GM18870 (cell line): Measurements from ENCODE around the gene FAT1.
"Not testable (repeated sequence)": the region's sequence is repeated elsewhere in the genome, so short reads cannot be mapped to it uniquely, and the experiment has no call there.

Experiments
- ATAC-seq: cut with Tn5 transposase; IDR thresholded peaks from one replicate; pipeline ENCODE4 v1.9.1; 2021; ENCODE audit warnings: moderate library complexity; ENCODE audit not compliant: unreplicated experiment

Gene FAT1, protein sequence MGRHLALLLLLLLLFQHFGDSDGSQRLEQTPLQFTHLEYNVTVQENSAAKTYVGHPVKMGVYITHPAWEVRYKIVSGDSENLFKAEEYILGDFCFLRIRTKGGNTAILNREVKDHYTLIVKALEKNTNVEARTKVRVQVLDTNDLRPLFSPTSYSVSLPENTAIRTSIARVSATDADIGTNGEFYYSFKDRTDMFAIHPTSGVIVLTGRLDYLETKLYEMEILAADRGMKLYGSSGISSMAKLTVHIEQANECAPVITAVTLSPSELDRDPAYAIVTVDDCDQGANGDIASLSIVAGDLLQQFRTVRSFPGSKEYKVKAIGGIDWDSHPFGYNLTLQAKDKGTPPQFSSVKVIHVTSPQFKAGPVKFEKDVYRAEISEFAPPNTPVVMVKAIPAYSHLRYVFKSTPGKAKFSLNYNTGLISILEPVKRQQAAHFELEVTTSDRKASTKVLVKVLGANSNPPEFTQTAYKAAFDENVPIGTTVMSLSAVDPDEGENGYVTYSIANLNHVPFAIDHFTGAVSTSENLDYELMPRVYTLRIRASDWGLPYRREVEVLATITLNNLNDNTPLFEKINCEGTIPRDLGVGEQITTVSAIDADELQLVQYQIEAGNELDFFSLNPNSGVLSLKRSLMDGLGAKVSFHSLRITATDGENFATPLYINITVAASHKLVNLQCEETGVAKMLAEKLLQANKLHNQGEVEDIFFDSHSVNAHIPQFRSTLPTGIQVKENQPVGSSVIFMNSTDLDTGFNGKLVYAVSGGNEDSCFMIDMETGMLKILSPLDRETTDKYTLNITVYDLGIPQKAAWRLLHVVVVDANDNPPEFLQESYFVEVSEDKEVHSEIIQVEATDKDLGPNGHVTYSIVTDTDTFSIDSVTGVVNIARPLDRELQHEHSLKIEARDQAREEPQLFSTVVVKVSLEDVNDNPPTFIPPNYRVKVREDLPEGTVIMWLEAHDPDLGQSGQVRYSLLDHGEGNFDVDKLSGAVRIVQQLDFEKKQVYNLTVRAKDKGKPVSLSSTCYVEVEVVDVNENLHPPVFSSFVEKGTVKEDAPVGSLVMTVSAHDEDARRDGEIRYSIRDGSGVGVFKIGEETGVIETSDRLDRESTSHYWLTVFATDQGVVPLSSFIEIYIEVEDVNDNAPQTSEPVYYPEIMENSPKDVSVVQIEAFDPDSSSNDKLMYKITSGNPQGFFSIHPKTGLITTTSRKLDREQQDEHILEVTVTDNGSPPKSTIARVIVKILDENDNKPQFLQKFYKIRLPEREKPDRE (N-terminal part only)

DNA sequence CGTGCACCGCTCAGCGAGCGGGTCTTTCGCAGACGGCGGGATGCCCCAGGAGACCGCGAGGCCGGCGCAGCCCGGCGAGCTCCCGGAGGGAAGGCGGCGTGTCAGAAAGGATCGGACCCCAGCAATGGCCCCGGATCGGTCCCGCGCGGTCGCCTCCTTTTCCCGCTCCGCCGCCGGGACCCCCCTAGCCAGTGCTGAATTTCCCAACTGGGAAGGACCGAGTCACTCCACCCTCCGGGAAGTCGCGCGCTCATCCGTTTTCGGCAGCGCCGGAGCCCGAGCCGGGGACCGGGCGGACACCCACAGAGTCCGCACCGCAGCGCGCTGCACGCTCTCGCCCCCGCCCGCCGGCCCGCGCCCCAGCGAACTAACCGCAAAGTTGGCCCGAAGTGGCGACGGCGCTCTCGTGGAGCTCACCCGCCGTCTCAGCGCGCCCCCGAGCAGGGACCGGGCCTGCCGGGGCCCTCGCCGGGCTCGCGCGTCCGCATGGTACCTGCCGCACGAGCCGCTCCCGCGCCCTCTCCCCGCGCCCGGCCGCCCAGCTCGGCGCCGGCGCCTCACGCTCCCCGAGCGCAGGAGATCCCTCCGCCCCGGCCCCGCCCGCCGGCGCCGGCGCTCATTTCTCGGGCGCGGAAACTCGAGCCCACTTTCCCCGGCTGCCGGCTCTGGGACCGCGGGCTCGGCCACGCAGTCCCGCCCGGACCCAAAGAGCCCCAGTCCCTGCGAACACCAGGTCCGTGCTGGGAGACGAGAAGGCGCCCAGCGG, at the start of gene FAT1:
FAT1 (minus strand) TSS at position 565 of the 766 bp plus-strand sequence. CDS start 14,029 bp downstream, outside the sequence.
- ATAC-seq: no peak

DNA sequence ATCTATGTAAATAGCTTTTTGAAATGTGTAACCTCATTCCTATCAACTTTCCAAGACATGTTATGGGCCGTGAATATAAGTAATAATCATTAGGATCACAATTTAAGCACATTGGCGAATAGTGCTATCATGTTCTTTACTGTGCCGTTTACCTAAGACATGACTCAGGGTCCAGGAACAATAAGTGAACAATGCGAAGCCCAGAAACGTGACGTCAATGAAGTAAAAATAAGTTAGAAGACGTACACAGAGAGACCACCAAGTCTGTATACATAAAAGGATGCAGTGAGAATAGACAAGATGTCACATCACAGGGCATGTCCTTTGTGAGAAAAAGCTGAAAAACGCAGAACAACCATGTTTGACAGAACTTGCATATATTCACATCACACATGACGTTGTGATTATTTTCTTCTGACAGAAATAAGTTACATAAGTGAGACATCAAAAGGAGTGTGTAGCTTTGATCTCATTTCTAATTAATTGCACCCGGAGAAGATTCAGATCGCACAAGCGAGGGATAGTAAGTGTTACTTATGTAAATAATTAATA, 49.4 kb upstream of the FAT1 start:
- no peak for ATAC-seq

DNA sequence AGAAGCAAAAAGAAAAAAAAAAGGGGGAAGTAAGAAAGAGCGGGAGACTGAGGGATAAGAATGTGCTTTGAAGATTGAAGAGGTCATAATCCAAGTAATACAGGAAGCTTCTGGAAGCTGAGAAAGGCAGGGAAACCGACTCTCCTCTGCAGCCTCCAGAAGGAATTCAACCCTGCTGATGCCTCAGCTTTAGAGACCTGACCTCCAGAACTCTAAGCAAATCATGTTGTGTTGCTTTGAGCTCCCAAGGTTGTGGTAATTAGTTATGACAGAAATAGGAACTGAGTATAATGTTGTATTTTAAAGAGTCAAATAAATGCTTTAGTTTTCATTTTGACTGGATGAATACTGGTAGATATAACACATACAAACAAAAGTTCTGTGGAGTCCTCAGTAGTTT, 48.0 kb upstream of the FAT1 start:
- ATAC-seq: no peak

DNA sequence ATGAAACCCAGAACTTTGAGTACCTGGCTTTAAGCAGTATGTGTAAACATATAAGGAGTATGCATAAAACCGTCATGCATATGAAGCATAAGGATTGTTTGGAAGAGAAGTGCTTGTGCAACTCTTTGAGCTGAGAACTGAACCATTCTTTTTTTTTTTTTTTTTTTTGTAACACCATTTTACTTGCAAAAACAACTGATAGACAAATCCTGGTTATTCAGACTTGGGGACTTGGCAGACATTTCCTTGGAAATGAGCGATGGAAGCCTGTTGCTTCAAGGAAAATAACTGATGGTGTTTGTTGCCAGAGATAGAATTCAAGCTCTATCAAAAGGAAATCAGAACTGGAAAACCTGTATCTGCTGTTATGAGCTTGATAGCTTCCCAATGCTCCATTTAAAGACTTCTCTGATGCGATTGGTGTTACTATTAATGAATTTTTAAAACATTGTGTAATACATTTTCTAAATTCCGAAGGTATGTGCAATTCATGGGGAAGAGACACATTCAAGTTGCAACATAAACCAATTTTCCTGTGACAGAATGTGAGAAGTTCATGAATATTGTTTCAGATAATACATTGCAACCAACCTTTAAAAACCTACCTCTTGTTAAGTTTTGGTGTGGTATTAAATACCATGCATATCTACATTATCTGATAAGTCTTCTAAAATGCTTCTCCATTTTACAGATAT, 47.0 kb upstream of the FAT1 start:
- ATAC-seq: no peak

DNA sequence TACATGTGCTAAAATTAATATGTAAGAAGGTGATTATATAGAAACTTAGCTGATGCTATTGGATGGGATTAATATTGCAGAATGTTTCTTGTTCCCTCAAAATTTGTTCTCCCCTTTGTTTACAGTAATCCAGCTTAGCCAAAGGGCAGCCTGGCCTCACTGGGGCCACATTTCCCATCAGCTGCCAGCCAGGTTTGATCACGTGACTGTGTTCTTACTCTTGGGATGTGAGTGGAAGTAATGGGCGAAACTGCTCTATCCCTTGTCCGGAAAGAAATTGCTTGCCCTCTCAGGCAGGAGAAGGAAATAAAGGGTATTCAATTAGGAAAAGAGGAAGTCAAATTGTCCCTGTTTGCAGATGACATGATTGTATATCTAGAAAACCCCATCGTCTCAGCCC, 44.1 kb upstream of the FAT1 start:
- no peak for ATAC-seq

DNA sequence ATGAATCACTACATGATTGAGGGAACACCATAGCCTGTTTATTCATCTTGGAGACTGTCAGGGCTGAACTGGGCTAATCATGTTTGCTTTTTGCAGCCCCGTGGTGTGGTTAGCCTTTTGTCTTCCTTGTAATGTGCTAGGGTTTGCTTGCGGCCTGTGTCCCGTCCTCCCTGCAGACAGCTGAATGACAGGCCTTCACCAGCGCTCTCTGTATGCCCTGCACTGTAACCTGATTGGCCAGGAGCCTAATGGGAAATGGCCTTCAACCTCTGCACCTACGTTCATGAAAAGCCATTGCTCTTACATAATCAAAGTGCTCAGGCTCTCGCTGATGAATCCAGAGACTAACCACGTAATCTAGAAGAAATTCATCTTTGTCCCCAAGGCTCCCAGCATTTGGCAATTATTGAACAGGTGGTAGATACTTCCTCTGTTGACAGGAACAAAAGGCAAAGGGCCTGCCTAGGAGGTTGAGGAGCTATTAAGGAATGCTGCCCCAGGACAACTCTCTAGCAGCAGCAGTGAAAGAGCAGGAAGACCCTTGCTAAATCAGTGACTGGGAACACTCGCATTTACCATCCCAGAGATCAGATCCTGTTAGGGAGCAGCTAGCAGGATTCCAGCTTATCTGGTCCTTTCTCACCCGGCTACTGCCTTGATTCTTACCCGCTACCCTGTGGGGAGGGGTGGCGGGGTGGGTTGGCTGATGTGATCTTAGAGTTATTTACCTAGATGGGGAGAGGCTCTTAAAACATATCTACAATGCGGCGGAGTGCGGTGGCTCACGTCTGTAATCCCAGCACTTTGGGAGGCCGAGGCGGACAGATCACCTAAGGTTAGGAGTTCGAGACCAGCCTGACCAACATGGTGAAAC, 42.3 kb upstream of the FAT1 start:
- ATAC-seq: no peak

DNA sequence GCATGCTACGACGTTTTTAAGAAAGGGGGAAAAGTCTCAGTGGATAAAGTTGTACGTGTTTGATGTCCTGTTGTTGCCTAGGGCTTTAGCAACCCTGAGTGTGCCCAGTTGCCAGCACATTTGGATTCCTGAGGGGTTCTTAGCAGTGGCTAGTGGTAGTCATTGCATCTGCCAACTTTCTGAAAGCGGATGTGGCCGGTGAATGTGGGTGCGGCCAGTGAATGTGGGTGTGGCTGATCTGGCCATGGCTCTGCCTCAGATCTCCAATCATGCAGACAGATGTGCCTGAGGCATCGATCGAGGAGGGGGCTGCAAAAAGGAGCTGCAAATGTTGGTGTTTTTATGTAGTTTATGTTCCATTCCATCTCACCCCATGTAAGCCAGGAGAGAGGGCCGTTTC, 41.5 kb upstream of the FAT1 start:
- no peak for ATAC-seq

DNA sequence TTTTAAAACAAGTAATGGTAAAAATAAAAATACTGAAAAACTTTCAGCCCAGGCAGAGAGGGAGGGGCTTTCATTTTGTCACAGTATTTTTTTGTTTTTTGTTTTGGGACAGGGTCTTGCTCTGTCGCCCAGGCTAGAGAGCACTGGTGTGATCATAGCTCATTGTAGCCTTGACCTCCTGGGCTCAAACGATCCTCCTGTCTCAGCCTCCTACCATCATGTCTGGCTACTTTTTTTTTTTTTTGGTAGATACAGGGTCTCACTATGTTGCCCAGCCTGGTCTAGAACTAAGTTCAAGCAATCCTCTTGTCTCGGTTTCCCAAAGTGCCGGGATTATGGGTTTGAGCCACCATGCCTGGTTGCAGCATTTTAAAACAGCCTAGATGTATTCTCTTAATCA, 40.8 kb upstream of the FAT1 start:
- ATAC-seq: no peak

DNA sequence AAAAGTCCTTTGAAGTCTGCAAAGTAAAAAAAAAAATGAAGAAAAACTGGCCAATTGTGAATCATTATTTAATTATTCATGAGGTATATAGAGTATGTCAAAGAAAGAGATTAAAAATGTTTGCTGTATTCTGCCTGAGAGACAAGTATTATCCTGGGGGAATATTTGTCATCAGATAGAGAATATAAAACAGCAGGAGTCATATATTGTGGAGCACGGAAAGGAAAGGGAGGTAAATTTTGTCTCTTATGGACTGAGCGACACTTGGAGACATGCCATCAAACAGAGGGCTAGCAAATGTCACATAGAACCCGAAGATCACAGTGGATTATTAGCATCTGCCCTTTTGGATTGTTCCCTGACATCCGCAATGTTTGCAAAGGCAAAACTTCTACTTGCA, 39.2 kb upstream of the FAT1 start:
- ATAC-seq: no peak

DNA sequence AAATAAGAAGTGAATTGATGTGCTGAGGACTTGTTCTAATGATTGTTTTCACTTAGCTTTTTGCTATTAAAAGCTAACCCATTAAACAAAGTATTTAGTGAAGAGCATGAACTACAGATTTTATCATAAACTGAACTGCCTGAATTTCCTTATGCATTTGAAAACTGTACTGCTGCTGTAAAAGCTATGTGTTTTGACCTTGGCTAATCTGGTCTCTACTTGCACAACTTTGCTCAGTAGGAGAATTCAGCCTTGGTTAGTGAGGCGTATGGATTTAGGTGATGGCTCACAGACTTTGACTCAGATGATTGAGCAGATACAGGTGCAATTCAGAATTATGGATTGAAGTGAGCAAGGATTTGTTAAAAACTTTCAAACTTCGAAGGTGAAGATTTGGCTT, 38.7 kb upstream of the FAT1 start:
- no peak for ATAC-seq

DNA sequence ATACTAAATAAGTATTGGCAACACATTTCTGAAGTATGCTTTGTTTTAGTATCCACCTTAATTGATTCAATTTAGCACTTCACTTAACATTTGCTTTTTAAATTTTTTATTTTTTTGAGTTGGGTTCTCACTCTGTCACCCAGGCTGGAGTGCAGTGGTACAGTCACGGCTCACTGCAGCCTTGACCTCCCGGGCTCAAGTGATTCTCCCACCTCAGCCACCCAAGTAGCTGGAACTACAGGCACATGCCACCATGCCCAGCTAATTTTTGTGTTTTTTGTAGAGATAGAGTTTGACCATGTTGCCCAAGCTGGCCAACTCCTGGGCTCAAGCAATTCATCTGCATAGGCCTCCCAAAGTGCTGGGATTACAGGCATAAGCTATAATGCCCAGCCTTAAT, 38.3 kb upstream of the FAT1 start:
- not testable (repeated sequence) for ATAC-seq

DNA sequence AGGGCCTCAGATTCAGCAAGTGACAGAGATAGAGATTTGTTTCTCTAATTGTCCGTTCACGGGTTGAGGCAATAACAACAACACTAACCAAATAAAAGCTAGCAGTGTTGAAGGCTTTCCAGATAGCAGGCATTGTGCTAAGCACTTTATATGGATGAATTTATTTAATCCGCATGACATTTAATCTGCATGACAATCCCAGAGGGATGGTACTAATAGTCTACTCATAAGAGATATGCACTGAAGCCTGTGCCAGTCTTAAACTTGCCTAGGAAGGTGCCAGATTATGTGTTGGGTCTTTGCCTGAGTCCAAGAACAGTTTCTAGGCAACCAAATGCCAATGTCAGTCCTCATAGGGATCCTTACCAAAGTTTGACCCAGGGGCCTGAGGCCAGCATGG, 37.7 kb upstream of the FAT1 start:
- ATAC-seq: no peak

DNA sequence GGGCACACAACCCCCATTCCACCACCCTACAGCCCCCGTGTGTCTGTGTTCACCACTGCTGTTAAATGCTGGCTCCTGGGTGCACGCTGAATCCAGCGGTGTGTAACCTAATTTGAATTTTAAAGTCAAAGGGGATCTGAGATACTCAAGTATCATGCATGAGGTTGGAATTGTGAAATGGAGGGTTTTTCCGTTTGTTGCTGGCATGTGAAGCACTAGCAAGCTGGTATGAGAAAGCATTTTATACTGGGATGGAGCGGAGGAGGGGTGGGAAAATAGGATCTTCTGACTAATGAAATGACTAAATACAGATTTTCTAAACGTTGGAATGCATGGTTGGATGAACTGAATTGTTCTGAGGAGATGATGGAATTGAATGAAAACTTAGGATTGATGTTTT, 36.9 kb upstream of the FAT1 start:
- no peak for ATAC-seq

DNA sequence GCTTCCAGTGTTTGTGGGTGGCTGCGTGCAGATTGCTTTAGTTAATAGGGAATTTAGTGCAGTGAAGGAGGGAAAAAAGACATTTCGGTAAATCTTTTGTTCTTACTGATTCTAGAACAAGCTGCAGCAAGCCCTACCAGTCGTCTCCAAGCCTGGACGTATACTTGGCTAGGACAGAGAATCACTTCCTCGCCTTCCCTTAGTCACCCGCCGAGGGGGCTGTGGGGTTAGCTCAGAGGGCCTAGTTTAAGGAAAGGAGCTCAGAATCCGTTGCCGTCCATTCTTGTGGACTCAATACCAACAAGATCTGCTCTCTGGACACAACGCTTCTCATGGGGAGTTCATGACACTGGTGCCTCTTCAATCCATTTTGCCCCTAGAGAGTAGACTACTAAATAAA, 36.3 kb upstream of the FAT1 start:
- ATAC-seq: no peak

DNA sequence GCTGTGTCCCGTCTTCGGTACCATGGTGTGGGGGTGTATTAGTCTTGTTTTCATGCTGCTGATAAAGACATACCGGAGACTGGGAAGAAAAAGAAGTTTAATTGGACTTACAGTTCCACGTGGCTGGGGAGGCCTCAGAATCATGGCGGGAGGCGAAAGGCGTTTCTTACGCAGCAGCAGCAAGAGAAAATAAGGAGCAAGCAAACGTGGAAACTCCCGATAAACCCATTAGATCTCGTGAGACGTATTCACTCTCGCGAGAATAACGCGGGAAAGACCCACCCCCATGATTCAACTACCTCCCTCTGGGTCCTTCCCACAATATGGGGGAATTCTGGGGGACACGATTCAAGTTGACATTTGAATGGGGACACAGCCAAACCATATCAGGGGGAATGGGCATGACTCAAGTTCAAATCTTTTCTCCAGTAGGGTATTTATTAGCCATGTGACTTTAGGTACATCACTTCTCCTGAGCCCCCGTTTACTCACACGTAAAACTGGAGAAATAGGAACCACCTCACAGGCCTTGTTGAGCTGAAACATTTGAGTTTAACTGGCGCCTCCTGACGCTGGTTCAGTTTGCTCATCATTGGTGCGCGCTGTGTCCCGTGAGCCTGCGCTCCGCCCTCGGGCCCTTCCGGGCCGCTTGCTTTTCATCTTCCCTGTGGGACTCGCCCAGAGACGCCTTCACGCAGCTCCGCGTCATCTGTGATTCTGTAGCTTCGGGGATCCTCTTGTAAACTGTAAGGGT, 35.5 kb upstream of the FAT1 start:
- no peak for ATAC-seq

DNA sequence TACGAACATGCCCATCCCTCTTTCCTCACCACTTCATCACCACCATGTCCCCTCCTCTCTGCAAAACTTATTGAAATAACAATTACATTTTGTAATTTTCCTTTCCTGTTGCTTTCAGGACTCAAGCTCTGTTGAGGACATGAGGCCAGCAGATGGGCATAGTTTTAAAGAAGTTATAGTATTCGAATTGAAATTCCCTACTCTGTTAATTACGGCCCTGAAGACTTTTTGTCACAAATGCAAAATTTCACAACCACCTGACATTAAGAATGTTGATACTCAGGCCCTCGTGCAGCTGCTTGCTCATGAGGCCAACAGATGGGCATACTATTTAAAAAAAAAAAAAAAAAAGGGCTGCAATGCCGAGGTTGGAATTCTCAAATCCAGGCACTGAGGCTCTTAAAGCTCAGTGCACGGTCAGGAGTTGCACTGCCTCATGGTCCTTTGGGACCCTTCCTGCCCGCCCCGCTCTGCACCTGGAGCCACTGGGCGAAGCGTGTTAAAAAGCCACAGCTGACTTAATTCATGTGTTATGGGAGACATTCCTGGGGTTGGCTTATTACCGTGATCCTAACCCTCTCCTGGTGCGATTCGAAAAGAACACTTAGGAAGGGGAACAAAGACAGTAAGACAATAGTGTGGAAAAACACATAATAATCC, 34.2 kb upstream of the FAT1 start:
- no peak for ATAC-seq

DNA sequence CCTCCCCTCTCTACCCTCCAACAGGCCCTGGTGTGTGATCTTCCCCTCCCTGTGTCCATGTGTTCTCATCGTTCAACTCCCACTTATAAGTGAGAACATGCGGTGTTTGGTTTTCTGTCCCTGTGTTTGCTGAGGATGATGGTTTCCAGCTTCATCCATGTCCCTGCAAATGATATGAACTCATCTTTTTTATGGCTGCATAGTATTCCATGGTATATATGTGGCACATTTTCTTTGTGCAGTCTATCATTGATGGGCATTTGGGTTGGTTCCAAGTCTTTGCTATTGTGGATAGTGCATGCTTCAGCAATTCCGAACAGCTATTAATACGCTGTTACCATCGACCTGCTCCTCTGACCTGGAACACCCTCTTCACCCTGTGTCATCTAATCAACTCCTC, 32.9 kb upstream of the FAT1 start:
- not testable (repeated sequence) for ATAC-seq
